ENCODE data around the gene TMC6.
"Not testable (repeated sequence)": the region's sequence is repeated elsewhere in the genome, so short reads cannot be mapped to it uniquely, and the experiment has no call there.

TMC6 gene

DNA sequence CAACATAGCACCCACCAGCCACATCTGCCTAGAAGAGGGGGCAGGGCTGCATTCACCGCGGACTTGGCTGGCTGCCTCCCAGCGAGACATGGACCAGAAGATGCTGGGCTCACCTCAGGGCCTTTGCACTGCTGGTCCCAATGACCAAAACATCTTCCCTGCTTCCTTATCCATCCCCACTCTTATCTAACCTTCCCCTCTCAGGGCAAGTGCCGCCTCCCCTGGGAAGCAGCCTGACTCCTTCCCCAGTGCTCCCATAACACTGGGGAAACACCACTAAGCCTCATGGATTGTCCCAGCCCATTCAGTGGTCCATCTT is 5.7 kb downstream of the TMC6 start:
- peak in 1 of 2 donors; percentile 32 for DNase-seq

DNA sequence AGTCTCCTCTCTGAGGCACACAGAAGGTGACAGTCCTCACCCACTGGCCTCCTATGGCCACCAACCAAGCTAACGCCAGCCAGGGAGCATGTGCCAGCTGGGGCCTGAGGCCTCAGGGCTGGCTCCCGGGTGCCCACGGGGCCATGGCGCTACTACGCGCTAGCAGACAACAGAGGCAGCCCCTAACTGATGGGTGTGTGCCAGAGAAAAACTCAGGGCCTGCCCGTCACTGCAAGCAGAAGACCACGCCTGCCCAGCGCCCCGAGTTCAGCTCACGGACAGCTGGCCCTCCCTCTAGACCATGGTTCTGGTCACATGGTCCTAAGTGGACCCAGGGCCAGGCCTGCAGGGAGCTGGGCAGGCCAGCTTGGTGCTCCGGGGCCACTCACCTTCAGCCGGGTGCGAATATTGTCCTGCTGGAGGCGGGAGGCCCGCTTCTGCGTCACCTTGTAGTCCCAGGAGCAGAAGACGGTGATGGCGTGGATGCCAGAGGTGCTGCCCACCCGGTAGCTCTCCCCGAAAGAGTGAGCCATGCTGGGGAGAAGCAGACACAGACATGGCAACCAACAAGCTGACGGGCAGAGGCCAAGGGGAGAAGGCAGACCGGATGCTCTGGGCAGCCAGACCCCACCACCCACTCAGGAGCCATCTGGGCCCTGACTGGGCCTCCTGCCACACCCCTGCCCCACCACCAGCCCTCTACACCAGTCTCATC is 6.2 kb downstream of the TMC6 start:
- no peak for DNase-seq

DNA sequence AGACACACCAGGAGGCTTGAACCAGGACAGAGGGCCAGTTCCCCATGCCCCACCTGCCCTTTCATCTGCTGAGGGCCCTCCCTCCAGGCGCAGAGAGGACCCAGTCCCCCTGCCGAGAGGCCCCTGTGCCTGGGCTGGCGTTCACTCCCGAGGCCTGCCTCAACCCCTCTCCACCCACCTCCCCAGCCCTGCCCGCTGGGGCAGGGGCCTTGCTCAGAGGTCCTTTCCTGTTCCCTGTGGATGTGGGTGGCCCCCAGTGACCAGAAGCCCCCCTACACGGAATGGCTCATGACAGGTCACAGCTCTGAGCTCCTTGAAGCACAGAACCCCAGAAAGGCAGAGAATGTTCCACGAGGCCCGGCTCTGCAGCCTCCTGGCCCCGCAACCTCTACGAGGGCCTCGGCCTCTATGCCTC is 6.7 kb downstream of the TMC6 start:
- DNase-seq, result no peak

DNA sequence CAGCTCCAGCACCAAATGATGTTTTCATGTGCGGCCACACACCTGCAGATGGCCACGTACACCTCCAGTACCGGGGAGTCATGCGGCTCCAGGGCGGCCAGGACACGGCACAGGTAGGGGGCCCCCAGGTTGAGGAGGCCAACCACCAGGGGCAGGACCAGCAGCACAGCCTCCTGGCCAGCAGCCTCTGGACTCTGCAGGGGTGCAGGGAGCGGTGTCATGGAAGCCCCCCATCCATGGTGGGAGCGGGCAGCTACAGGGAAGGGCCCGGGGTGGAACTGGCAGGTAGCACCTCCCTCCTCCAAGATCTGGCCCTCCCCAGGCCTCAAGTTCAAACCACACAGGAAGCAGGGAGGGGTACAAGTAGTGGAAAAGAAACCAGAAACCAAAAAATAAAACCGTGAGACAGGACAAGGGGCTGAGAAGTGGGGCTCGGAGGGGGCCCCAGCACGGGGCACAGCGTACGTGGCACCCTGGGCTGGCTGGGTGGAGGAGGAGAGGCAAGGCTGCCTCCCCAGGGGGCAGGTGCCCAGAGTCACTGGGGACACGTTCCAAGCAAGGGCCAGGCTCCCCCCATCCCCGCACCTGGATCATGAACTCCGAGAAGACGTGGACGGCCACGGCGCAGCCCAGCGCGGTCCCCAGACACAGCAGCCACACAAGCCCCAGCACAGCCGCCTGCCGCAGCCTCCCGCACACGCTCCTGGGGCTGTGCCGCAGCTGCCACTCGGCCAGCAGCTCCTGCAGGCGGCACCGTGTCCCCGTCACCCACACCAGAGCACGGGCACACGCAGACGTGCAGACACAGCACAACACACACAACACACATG is 7.4 kb downstream of the TMC6 start:
- DNase-seq, result peak; percentile 51 to 76

DNA sequence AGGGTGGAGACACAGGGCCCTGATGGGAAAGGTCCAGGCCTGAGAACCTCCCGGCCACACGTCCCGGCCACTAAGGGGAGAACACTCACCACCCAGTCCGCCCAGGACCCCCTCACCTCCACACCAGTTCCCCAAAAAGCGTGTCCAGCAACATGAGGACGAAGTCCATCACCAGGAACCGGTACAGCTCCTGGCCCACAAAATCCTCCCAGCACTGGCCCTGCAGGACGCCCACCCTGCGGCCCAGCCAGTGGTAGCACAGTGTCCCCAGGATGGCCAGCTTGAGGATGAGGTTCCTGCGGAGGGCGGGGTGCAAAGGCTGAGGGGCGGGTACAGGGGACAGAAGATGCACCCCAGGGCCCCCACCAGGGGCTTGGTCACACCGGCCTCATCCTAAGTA is 8.0 kb downstream of the TMC6 start:
- no peak for DNase-seq

DNA sequence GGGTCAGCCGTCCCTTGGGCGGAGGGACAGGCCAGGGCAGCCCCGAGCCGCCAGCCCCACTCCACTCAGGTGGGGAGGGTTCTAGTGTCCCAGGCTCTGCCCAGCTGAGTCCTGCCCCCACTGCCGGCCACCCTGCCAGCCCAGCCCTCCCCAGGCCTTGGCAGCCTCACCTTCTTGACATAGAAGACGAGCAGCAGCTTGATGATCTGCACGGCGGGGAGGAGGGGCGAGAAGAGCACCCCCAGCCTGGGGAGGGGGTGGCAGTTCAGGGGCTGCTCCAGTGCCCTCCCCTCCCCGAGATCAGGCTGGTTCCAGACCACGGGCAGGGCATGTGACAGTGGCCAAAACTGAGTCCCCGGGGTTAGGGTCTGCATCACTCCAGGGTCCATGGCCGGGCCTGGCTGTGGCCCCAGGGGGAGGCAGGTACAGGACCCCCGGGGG is 9.7 kb downstream of the TMC6 start:
- no peak for DNase-seq

DNA sequence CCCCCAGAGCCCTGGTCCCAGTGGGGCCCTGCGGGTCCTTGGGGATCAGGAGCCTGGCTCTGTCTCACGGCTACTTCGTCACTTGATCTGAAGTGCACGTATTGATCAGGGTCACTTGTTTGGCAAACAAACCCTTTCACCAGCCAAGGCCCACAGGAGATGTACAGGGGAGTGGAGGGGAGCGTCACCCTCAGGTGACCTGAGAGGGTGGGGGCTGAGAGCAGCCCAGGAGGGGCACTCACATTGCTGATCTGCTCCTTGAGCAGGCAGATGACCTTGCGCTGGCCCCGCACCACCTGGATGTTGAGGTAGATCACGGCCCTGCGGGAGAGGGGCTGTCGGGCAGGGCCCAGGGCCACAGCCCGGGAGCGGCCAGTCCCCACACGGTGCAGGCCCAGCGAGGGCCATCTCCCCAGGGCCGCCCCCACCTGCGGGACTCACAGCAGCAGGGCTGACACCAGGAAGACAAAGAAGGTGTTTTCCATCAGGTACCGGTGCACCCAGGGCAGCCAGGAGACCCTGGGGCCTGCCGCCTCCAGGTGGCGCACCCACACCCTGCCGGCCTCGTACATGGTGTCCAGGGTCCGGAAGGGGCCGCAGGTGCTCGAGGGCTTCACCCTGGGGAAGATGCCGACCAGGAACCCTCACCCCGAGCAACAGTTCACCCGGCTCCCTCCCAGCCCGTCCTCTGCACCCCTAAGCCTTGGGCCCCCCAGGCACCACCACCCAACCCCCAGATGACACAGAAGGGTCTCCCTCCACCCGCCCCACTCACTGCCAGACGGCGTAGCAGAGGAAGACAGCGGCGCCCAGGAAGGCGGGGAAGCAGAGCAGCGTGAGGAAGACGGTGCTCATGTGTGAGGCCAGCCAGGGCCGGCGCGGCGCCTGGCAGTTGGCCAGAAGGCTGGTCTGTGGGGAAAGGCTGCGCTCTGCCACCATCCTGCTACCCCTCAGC is 11.3 kb downstream of the TMC6 start:
- no peak for DNase-seq

DNA sequence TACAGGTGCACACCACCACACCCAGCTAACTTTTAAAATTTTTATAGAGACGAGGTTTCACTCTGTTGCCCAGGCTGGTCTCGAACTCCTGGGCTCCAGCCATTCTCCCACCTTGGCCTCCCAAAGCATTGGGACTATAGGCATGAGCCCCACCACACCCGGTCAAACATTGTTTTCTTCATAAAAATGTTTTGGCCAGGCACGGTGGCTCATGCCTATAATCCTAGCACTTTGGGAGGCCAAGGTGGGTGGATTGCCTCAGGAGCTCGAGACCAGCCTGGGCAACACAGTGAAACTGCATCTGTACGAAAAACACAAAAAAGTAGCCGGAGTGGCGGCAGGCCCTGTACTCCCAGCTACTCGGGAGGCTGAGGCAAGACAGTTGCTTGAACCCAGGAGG is 12.1 kb downstream of the TMC6 start:
- DNase-seq, result no peak

DNA sequence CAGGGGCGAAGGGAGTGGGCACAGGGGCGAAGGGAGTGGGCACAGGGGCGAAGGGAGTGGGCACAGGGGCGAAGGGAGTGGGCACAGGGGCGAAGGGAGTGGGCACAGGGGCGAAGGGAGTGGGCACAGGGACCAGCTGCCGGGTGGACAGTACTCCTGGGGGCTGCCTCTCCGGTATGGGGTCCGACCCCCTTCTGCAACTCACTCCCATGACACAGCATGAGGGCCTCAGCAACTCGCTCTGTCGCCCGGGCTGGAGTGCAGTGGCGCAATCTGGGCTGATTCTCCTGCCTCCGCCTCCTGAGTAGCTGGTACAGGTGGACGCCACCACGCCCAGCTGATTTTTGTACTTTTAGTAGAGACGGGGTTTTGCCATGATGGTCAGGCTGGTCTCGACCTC is 12.8 kb downstream of the TMC6 start:
- not testable (repeated sequence) for DNase-seq

DNA sequence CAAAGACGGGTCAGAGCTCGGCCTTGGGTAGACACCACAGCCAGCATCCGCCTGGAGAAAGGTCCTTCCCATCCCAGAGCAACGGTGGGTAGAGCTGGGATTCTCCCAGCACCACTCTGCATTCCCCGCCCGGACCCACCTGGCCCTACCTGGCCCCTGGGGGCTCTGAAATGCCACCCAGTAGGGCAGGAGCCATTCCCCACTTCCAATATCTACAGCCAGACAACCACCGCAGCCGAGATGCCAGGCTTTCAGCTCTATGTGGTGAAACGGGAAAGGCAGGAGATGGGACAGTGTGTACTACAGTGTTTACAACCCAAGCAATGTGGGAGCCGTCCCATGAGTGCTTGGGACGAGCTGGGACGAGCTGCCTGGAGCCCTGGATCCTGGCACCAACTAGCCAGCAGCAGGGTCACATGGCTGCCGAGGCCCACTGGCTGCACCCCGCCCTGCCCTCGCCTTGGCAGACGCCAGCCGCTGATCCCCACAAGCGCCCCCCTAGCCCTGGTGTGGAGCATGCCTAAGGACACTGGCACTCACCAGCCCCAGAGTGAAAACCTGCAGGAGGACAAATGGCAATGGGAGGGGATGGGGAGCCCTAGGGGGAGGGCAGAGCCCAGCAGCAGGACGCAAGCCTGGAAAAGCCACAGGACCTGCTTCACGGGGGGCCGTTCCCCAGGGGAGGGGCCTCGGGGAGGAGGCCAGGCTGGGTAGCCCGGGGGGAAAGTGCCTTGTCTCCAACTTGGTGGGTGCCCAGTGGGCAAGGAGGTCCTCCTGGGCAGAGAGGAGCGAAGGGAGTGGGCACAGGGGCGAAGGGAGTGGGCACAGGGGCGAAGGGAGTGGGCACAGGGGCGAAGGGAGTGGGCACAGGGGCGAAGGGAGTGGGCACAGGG is 13.5 kb downstream of the TMC6 start:
- DNase-seq, result no peak

DNA sequence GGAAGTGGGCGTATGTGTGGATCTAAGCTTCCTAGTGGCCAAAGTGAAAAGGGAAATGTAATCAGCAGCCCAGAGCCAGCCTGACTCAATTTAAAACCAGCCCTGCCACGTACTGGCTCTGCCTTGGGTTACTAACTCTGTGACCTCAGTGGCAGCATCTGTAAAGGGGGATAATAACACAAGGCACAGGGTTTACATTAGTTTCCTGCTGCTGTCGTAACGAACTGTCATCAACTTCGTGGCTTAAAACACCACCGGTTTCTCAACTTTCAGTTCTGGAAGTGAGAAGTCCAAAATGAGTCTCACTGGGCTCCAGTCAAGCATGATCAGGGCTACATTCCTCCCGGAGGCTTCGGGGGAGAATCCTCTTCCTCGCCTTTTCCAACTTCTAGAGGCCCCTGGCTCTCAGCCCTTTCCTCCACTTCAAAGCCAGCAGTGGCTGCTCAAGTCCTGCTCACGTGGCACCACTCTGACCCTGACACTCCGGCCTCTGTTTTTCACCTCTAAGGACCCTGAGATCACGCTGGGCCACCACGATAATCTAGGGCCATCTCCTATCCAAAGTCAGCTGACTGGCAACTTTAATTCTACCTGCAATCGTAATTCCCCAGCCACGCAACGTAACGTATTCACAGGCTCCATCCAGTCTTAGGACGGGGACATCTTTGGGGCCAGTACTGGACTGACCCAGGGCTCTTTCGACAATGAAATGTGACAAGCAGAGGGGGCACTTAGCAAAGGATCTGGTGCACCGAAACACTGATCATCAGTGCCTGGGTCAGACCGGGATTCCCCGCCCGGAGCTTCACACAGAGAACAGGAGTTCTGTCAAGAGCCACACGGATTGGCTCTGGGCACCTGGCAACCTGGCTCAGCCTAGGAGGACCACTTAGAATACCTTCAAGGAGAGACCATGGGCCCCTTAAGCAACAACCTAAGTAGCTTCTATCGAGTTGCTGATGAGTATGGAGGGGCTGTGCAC is 14.5 kb downstream of the TMC6 start:
- DNase-seq, result peak in 1 of 2 donors; percentile 42

DNA sequence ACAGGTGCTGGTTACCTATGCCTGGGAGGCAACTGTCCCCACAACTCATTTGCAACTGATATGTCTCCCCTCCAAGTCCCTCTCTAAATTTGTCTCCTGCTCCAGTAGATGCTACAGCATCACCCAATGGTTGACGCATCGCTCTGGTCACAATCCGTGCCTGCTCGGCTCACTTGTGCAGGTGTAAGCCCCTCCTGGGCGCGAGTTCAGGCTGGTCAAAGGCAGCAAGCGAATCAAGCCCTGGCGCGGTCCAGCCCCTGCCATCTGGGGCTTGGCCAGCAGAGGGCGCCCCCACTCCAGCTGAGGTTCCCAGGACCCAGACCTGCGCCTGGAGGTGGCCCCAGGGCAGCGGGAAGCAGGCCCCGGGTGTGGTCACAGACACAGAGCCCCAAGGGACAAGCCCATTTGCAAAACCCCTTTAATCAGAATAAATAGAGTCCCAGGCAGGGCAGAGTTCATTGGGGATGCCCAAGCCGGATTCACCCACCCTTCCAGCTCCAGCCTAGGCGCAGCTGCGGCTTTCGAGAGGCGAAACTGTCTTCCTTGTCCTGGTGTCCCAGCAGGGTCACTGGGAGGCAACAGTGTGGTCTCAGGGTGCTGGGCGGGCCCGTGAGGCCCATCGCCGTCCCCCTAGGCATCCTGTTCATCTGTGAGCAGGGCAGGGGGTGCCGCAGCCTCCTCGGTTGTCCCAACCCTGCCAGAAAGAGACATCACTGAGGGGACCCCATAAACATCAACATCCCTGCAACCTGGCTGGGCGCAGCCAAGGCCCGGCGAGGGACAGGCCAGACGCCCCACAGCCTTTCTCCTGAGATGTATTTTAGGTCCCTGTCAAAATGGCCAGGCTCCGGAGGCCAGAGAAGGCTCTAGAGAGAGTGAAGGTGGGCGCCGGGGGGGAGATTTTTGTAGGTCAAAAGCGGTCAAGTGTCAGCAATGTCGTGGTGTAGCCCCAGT is 15.8 kb downstream of the TMC6 start:
- peak; percentile 76 to 79 for DNase-seq

DNA sequence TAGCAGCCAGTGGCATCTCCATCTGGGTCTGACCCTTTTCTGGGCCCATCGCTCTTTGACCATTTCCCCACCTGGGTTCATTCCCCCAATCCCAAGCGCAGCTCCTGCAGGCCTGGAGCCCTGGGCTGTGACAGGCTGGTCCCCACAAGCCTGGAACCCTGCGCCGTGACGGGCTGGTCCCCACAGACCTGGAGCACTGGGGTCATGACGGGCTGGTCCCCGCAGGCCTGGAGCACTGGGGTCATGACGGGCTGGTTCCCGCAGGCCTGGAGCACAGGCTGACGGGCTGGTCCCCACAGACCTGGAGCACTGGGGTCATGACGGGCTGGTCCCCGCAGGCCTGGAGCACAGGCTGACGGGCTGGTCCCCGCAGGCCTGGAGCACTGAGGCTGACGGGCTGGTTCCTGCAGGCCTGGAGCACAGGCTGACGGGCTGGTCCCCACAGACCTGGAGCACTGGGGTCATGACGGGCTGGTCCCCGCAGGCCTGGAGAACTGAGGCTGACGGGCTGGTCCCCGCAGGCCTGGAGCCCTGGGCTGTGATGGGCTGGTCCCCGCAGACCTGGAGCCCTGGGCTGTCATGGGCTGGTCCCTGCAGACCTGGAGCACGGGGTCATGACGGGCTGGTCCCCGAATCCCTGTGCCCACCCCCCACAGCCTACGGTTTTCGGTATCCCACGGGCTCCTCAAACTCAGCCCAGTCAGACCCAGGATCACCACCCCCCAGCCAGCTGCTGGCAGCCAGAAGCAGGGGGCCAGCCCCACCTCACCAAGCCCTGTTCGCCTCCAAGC is 16.6 kb downstream of the TMC6 start:
- DNase-seq, result no peak

DNA sequence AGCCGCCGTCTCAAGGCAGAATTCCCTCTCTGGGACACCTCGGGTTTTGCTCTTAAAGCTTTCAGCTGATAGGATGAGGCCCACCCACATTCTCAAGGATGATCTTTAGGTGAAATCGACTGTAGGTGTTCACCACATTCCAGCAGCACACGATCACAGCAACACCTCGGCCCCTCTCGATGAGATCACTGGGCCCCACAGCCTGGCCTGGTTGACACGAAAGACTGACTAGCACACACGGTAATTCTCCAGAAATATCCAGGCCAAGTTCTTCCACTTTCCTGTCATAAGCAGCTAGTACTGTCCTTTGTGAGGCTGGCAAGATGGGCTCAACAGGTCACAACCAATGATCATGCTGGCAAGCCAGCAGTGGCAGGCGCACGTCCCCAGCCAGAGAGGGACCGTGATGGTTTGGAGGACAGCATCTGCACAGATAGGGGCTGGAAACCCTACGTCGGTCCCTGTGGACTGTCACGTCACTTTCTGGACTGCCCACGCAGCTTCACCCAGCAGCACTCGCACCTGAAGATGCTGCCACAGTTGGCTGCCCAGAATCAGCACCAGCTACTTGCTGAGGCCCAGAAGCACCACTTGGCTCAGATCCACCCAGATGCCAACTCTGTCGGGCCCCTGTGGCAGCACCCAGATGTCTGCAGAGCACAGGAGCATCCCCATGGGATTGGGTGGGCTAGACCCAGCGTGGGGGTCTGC is 17.4 kb downstream of the TMC6 start:
- DNase-seq, result no peak

DNA sequence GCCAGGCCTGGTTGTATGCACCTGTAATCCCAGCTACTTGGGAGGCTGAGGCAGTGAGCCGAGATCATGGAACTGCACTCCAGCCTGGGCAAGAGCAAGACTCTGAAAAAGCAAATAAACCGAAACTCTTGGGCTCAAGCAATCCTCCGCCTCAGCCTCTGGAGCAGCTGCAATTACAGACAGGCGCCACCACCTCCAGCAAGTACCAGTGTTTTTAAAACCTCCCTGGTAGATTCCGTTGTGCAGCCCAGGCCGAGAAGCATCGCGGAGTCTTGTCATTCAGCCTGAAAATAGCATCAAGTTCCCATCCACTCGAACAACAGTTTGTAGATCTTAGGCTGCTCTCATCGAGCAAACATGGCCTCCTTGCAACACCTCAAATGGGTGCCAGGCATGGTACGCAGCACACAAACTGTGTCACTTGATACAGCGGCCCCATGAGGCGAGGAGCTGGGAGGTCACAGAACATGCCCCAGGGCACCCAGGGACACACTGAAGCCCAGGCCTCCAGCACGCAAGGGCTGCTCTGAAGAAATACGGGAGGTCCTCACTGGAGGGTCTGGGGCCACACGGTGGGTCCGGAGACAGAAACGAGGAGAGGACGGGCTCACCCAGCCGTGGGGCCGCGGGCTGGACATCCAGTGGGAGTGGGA is 18.1 kb downstream of the TMC6 start:
- DNase-seq, result no peak

DNA sequence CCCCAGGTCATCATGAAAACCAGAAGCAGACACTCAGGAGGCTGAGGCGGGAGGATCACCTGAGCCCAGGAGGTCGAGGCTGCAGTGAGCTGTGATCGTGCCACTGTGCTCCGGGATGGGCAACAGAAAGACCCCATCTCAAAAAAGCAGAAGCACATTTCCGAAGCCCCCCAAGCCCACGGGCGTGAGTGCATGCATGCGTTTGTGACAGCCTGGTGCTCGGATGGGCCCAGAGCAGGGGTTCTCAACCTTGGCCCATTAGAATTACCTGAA is 19.1 kb downstream of the TMC6 start:
- DNase-seq, result no peak

DNA sequence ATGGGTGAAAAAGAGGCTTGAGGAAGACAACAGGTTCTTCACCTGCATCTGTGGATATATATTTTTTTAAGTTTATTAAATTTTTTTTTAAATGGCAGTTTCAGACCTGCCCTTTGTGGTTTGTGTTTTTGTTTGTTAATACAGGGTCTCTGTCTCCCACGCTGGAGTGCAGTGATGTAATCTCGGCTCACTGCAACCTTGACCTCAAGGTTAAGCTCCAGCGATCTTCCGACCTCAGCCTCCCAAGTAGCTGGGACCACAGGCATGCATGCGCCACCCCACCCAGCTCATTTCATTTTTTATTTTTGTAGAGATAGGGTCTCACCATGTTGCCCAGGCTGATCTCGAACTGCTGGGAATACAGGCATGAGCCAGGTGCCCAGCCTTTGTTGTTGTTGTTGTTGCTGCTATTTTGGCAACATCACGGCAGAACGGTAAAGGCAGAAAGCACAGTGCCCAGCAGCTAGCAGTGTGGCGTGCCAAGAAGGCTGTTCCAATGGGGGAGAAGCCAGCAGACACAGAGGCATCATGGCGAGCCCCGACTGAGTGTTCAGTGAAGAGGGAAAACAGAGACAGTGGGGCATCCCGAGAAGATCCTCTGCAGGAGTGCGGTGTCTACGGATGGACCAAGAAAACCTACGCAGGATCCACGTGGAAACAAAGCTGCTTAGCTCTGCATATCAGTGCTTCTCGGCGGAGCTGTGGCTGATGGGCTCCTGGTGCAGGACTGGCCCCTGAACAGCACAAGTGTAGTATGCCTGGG is 19.6 kb downstream of the TMC6 start:
- no peak for DNase-seq
